ENCODE measurements around the gene HOXC10. TPM values are rescaled to one million over a fixed set of nuclear protein-coding genes. Genes with fewer than 3 reads are reported as not detected.

Gene HOXC10
- total and polyA plus RNA-seq, 4 experiments from 2014 or later, result not detected

GRCh38 chr12:53939141-53940108 lies 45.5 kb upstream of the HOXC10 start:
- peaks cover 6 to 26% (median 16%) of the 10 kb centered on the region in 4 donors for H3K4me1 Mint-ChIP-seq
- Histone ChIP-seq H3K4me1 (ENCODE audit: insufficient read depth, low read length) (peaks cover 12% of the 10 kb centered on the region), H3K4me3 (ENCODE audit: low read length in 2 of 2) (no peak overlapping the region), H3K36me3 (ENCODE audit: insufficient read depth, low read length) (no peaks in the 10 kb centered on the region), H3K27me3 (ENCODE audit: insufficient read depth, low read length) (peaks cover 61% of the 10 kb centered on the region), H3K9me3 (ENCODE audit: control insufficient read depth in 1 of 2, low read length in 2 of 2) (no peaks in the 10 kb centered on the region), H3K27ac (ENCODE audit: low read depth, low read length) (no peak overlapping the region)
- H3K9me3 Mint-ChIP-seq, result peaks cover 0 to 9% (median 2%) of the 10 kb centered on the region in 8 donors
- H3K27ac Mint-ChIP-seq, result peak overlapping the region in 2 of 7 donors; percentile 5 to 35
- ChIA-PET POLR2A (ENCODE audit: partially characterized antibody) (no interaction called here), CTCF (ENCODE audit: partially characterized antibody) (no interaction called here)
- no peak for DNase-seq
- no peaks in the 10 kb centered on the region for H3K36me3 Mint-ChIP-seq
- peaks cover 67 to 74% of the 10 kb centered on the region in 2 donors for H3K27me3 Mint-ChIP-seq
- intact Hi-C loops (cut with micrococcal nuclease), result no loop called here
- H3K4me3 Mint-ChIP-seq, result peak overlapping the region in 2 of 8 donors; percentile 15 to 31

DNA sequence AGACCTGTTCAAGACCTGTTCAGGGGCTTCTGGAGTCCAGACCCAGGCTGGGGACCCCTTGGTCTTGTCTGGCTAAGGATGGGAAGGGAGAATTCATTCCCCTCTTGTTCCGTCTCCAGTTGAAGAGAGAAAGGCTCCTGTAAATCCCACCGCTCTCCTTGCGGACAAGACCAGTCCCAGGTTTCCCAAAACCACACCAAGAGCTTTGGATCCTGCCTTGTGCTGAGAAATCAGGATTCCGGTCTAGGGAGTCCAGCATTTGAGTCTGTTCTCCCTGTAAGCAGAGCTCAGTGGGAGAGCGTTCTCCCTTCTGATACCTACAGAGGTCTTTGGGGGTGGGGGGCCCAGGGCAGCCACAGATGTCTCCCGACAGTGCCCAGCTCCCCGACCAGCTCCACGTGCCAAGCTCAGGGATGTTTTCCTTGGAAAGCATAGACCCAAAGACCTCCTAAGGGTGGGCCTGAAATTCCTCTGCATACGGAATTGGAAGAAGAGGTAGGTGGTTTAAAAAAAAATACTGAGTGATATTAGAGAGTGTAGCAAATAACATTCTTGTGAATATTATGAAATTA lies 44.4 kb upstream of the HOXC10 start:
- DNase-seq, result no peak
- Mint-ChIP-seq H3K4me3 (no peak overlapping the region), H3K36me3 (no peaks in the 10 kb centered on the region), H3K4me1 (peaks cover 4 to 22% (median 13%) of the 10 kb centered on the region in 4 donors), H3K27ac (peak overlapping the region in 1 of 7 donors; percentile 5), H3K27me3 (peaks cover 67 to 75% of the 10 kb centered on the region in 2 donors), H3K9me3 (peaks cover 0 to 11% (median 2%) of the 10 kb centered on the region in 8 donors)
- Histone ChIP-seq H3K27ac (ENCODE audit: low read depth, low read length) (no peak overlapping the region), H3K4me1 (ENCODE audit: insufficient read depth, low read length) (peaks cover 8% of the 10 kb centered on the region), H3K9me3 (ENCODE audit: control insufficient read depth in 1 of 2, low read length in 2 of 2) (no peaks in the 10 kb centered on the region), H3K4me3 (ENCODE audit: low read length in 2 of 2) (no peak overlapping the region), H3K36me3 (ENCODE audit: insufficient read depth, low read length) (no peaks in the 10 kb centered on the region), H3K27me3 (ENCODE audit: insufficient read depth, low read length) (peaks cover 61% of the 10 kb centered on the region)
- POLR2A ChIA-PET (ENCODE audit: partially characterized antibody), result no interaction called here
- CTCF ChIA-PET (ENCODE audit: partially characterized antibody), result no interaction called here
- intact Hi-C loops (cut with micrococcal nuclease), result no loop called here

DNA sequence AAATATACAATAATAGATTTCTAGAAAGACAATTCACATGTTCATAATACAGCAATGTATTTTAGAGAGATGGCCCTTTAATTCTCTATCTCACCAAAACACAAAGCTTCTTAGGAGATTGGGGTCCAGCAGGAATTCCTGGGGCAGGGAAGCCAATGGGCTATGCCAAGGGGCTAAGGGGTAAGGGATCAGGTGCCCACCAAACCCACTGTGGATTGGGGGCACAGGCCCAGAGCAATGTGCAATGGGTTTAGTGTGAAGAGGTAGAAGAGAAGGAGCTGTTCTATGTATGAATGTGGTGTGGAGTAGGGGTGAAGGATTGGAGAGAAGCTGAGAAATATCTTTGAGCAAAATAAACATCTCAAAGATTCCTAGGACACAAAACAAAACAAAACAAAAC lies 43.8 kb upstream of the HOXC10 start:
- Histone ChIP-seq H3K36me3 (ENCODE audit: insufficient read depth, low read length) (no peaks in the 10 kb centered on the region), H3K4me1 (ENCODE audit: insufficient read depth, low read length) (peaks cover 4% of the 10 kb centered on the region), H3K27me3 (ENCODE audit: insufficient read depth, low read length) (peaks cover 67% of the 10 kb centered on the region), H3K9me3 (ENCODE audit: control insufficient read depth in 1 of 2, low read length in 2 of 2) (no peaks in the 10 kb centered on the region), H3K4me3 (ENCODE audit: low read length in 2 of 2) (no peak overlapping the region), H3K27ac (ENCODE audit: low read depth, low read length) (no peak overlapping the region)
- Mint-ChIP-seq H3K4me3 (peak overlapping the region in 1 of 8 donors; percentile 67), H3K4me1 (peaks cover 2 to 16% (median 8%) of the 10 kb centered on the region in 4 donors), H3K36me3 (no peaks in the 10 kb centered on the region), H3K9me3 (peaks cover 0 to 15% (median 2%) of the 10 kb centered on the region in 8 donors), H3K27me3 (peaks cover 68 to 75% of the 10 kb centered on the region in 2 donors), H3K27ac (no peak overlapping the region)
- no peak for DNase-seq
- CTCF ChIA-PET (ENCODE audit: partially characterized antibody), result no interaction called here
- POLR2A ChIA-PET (ENCODE audit: partially characterized antibody), result no interaction called here
- intact Hi-C loops (cut with micrococcal nuclease), result no loop called here

DNA sequence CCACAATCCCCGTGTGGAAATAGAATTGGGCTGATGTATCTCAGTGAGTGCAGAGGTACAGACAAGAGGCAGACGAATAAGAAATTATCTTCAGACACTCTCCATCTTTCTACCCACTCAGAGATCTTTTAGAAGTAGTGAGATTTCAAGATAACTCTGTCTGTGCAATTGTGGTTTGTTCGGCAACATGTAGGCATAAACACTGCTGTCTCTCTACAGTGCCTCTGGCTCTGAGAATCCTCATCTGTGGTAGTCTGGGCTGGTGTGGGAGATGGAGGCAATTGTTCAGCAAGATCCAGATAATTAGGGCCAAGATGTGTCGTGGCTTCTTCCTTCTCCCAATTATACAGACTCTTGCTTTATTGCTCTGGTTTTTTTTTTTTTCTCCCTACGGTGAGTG lies 43.2 kb upstream of the HOXC10 start:
- ChIA-PET POLR2A (ENCODE audit: partially characterized antibody) (no interaction called here), CTCF (ENCODE audit: partially characterized antibody) (no interaction called here)
- H3K9me3 Mint-ChIP-seq, result peaks cover 0 to 15% (median 2%) of the 10 kb centered on the region in 8 donors
- no peak overlapping the region for H3K4me3 ChIP-seq (ENCODE audit: low read length in 2 of 2)
- H3K36me3 ChIP-seq (ENCODE audit: insufficient read depth, low read length), result no peaks in the 10 kb centered on the region
- no peaks in the 10 kb centered on the region for H3K9me3 ChIP-seq (ENCODE audit: control insufficient read depth in 1 of 2, low read length in 2 of 2)
- H3K4me1 Mint-ChIP-seq, result peaks cover 2 to 14% (median 8%) of the 10 kb centered on the region in 4 donors
- no peak overlapping the region for H3K27ac ChIP-seq (ENCODE audit: low read depth, low read length)
- peaks cover 73% of the 10 kb centered on the region for H3K27me3 ChIP-seq (ENCODE audit: insufficient read depth, low read length)
- H3K4me1 ChIP-seq (ENCODE audit: insufficient read depth, low read length), result peaks cover 4% of the 10 kb centered on the region
- H3K36me3 Mint-ChIP-seq, result no peaks in the 10 kb centered on the region
- H3K27me3 Mint-ChIP-seq, result peaks cover 69 to 77% of the 10 kb centered on the region in 2 donors
- DNase-seq, result no peak
- H3K27ac Mint-ChIP-seq, result no peak overlapping the region
- intact Hi-C loops (cut with micrococcal nuclease), result no loop called here
- no peak overlapping the region for H3K4me3 Mint-ChIP-seq

- Mint-ChIP-seq H3K9me3 (peaks cover 0 to 15% (median 2%) of the 10 kb centered on the region in 8 donors), H3K36me3 (no peaks in the 10 kb centered on the region), H3K27me3 (peaks cover 68 to 74% of the 10 kb centered on the region in 2 donors), H3K4me1 (peaks cover 2 to 14% (median 4%) of the 10 kb centered on the region in 4 donors), H3K27ac (no peak overlapping the region), H3K4me3 (no peak overlapping the region)
- Histone ChIP-seq H3K4me1 (ENCODE audit: insufficient read depth, low read length) (peaks cover 4% of the 10 kb centered on the region), H3K36me3 (ENCODE audit: insufficient read depth, low read length) (no peaks in the 10 kb centered on the region), H3K27ac (ENCODE audit: low read depth, low read length) (no peak overlapping the region), H3K4me3 (ENCODE audit: low read length in 2 of 2) (no peak overlapping the region), H3K9me3 (ENCODE audit: control insufficient read depth in 1 of 2, low read length in 2 of 2) (no peaks in the 10 kb centered on the region), H3K27me3 (ENCODE audit: insufficient read depth, low read length) (peaks cover 70% of the 10 kb centered on the region)
- DNase-seq, result no peak
- CTCF ChIA-PET (ENCODE audit: partially characterized antibody), result no interaction called here
- intact Hi-C loops (cut with micrococcal nuclease), result no loop called here
- POLR2A ChIA-PET (ENCODE audit: partially characterized antibody), result no interaction called here
These were observed 42.4 kb upstream of the HOXC10 start for GRCh38 chr12:53942467-53942997.

GRCh38 chr12:53944209-53944608 lies 40.7 kb upstream of the HOXC10 start:
- Mint-ChIP-seq H3K27ac (no peak overlapping the region), H3K36me3 (no peaks in the 10 kb centered on the region), H3K9me3 (peaks cover 0 to 13% (median 2%) of the 10 kb centered on the region in 8 donors), H3K4me1 (peaks cover 0 to 7% (median 2%) of the 10 kb centered on the region in 4 donors), H3K27me3 (peaks cover 77 to 79% of the 10 kb centered on the region in 2 donors), H3K4me3 (no peak overlapping the region)
- no peak for DNase-seq
- H3K27me3 ChIP-seq (ENCODE audit: insufficient read depth, low read length), result peaks cover 69% of the 10 kb centered on the region
- H3K4me1 ChIP-seq (ENCODE audit: insufficient read depth, low read length), result no peaks in the 10 kb centered on the region
- intact Hi-C loops (cut with micrococcal nuclease), result no loop called here
- ChIA-PET POLR2A (ENCODE audit: partially characterized antibody) (no interaction called here), CTCF (ENCODE audit: partially characterized antibody) (no interaction called here)
- no peak overlapping the region for H3K4me3 ChIP-seq (ENCODE audit: low read length in 2 of 2)
- no peaks in the 10 kb centered on the region for H3K9me3 ChIP-seq (ENCODE audit: control insufficient read depth in 1 of 2, low read length in 2 of 2)
- no peak overlapping the region for H3K27ac ChIP-seq (ENCODE audit: low read depth, low read length)
- no peaks in the 10 kb centered on the region for H3K36me3 ChIP-seq (ENCODE audit: insufficient read depth, low read length)

Measured in CD4-positive, alpha-beta memory T cell (primary cell).